Ishikawa (cell line): Measurements from ENCODE around the gene GOLPH3L.

ENCODE experiments used
- CEBPB ChIP-seq: IDR thresholded peaks from 2 replicates; pipeline ENCODE4 v1.6.1; 2012
- CREB1 ChIP-seq: IDR thresholded peaks from 2 replicates; pipeline ENCODE4 v1.6.1; 2012; ENCODE audit warnings: low read depth
- EGR1 ChIP-seq: IDR thresholded peaks from 2 replicates; pipeline ENCODE4 v1.6.1; 2012
- EP300 ChIP-seq: IDR thresholded peaks from 2 replicates; pipeline ENCODE4 v1.6.1; 2012; ENCODE audit warnings: borderline replicate concordance
- FOXM1 ChIP-seq: IDR thresholded peaks from 2 replicates; pipeline ENCODE4 v1.6.1; 2012; ENCODE audit warnings: low read depth, borderline replicate concordance
- MAX ChIP-seq: IDR thresholded peaks from 2 replicates; pipeline ENCODE4 v1.6.1; 2012
- NFIC ChIP-seq: IDR thresholded peaks from 2 replicates; pipeline ENCODE4 v1.6.1; 2012
- RAD21 ChIP-seq: IDR thresholded peaks from 2 replicates; pipeline ENCODE4 v1.6.1; 2012; ENCODE audit warnings: low read depth
- REST ChIP-seq: IDR thresholded peaks from 2 replicates; pipeline ENCODE4 v1.6.1; 2012; ENCODE audit warnings: low read depth, mild to moderate bottlenecking
- TAF1 ChIP-seq: IDR thresholded peaks from 2 replicates; pipeline ENCODE4 v1.6.1; 2012; ENCODE audit warnings: low read depth, mild to moderate bottlenecking
- TCF12 ChIP-seq: IDR thresholded peaks from 2 replicates; pipeline ENCODE4 v1.6.1; 2012; ENCODE audit warnings: low read depth
- TEAD4 ChIP-seq: IDR thresholded peaks from 2 replicates; pipeline ENCODE4 v1.6.1; 2012
- USF1 ChIP-seq: IDR thresholded peaks from 2 replicates; pipeline ENCODE4 v1.6.1; 2012
- YY1 ChIP-seq: IDR thresholded peaks from 2 replicates; pipeline ENCODE4 v1.6.1; 2012; ENCODE audit warnings: low read depth
- ZBTB7A ChIP-seq: IDR thresholded peaks from 2 replicates; pipeline ENCODE4 v1.6.1; 2012; ENCODE audit warnings: low read depth

GOLPH3L gene

GRCh38 chr1:150720098-150720497, 23.1 kb upstream of the GOLPH3L start:
- TF ChIP-seq MAX (no peak), ZBTB7A (no peak), EP300 (no peak), TCF12 (no peak), EGR1 (no peak), FOXM1 (no peak), USF1 (no peak), RAD21 (no peak), REST (no peak), TAF1 (no peak), CREB1 (no peak), CEBPB (no peak), YY1 (no peak), NFIC (no peak), TEAD4 (no peak)

- TF ChIP-seq TAF1 (no peak), EGR1 (no peak), EP300 (no peak), FOXM1 (no peak), CEBPB (no peak), NFIC (no peak), ZBTB7A (no peak), REST (no peak), TEAD4 (no peak), RAD21 (no peak), CREB1 (no peak), MAX (no peak), USF1 (no peak)
These were observed 21.4 kb upstream of the GOLPH3L start for GRCh38 chr1:150718225-150718891.

GRCh38 chr1:150708595-150708994, 11.6 kb upstream of the GOLPH3L start:
- no peak for TF ChIP-seq TCF12
- TF ChIP-seq CREB1, result no peak
- TF ChIP-seq USF1, result no peak
- no peak for TF ChIP-seq ZBTB7A
- TF ChIP-seq MAX, result no peak
- TF ChIP-seq TEAD4, result no peak
- TF ChIP-seq CEBPB, result no peak
- TF ChIP-seq TAF1, result no peak
- no peak for TF ChIP-seq EP300
- TF ChIP-seq EGR1, result no peak
- TF ChIP-seq REST, result no peak
- TF ChIP-seq RAD21, result no peak
- TF ChIP-seq YY1, result no peak

- TF ChIP-seq CREB1, result no peak
- TF ChIP-seq NFIC, result no peak
- no peak for TF ChIP-seq TAF1
- TF ChIP-seq TEAD4, result no peak
- TF ChIP-seq TCF12, result no peak
- TF ChIP-seq YY1, result no peak
- TF ChIP-seq EGR1, result no peak
- no peak for TF ChIP-seq FOXM1
- TF ChIP-seq USF1, result no peak
- TF ChIP-seq EP300, result no peak
- TF ChIP-seq REST, result no peak
- no peak for TF ChIP-seq RAD21
- no peak for TF ChIP-seq MAX
- no peak for TF ChIP-seq CEBPB
- TF ChIP-seq ZBTB7A, result no peak
These were observed 9.1 kb upstream of the GOLPH3L start for GRCh38 chr1:150706091-150706490.
